Suprapubic skin (tissue), 3 donors: ENCODE results near the gene SEMA3F.

Experiments used
- EP300 ChIP-seq: sonication (generic); formaldehyde crosslinking; IDR thresholded peaks from one replicate; pipeline ENCODE4 v1.6.1; 2017; ENCODE audit warnings: antibody characterized with exemption
- POLR2A ChIP-seq, 2 donors: fragments of 450-650 bp; IDR thresholded peaks; one replicate each; pipeline ENCODE4 v1.6.1; 2017; ENCODE audit warnings: antibody characterized with exemption in 2 of 2, mild to moderate bottlenecking in 2 of 2, moderate library complexity in 2 of 2
- TF ChIP-seq, protein P1 (sequence below), 2 donors: fragments of 200-600 bp in 1 of 2; fragments of 450-650 bp in 1 of 2; sonication (generic) in 1 of 2; IDR thresholded peaks; one replicate each; pipeline ENCODE4 v1.5.1; 2016 to 2019; ENCODE audit warnings: antibody characterized with exemption in 2 of 2, mild to moderate bottlenecking in 1 of 2, moderate library complexity in 1 of 2

GRCh38 chr3:50119786-50120185, 35.3 kb upstream of the SEMA3F start:
- TF ChIP-seq, protein P1, sequence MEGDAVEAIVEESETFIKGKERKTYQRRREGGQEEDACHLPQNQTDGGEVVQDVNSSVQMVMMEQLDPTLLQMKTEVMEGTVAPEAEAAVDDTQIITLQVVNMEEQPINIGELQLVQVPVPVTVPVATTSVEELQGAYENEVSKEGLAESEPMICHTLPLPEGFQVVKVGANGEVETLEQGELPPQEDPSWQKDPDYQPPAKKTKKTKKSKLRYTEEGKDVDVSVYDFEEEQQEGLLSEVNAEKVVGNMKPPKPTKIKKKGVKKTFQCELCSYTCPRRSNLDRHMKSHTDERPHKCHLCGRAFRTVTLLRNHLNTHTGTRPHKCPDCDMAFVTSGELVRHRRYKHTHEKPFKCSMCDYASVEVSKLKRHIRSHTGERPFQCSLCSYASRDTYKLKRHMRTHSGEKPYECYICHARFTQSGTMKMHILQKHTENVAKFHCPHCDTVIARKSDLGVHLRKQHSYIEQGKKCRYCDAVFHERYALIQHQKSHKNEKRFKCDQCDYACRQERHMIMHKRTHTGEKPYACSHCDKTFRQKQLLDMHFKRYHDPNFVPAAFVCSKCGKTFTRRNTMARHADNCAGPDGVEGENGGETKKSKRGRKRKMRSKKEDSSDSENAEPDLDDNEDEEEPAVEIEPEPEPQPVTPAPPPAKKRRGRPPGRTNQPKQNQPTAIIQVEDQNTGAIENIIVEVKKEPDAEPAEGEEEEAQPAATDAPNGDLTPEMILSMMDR (IDR thresholded peaks at IDR 0.05), result no peak
- TF ChIP-seq EP300 (no peak), POLR2A (IDR thresholded peaks at IDR 0.05) (no peak)
